GM18951 (cell line): ENCODE results near the gene LRRC47.

Source experiments
- POLR2A ChIP-seq: IDR thresholded peaks from 4 replicates; pipeline ENCODE4 v1.6.1; 2011; ENCODE audit warnings: mild to moderate bottlenecking; ENCODE audit not compliant: insufficient read length, insufficient read depth; ENCODE audit errors: extremely low read depth
- in situ Hi-C: fragments of 300-500 bp; cut with MboI; formaldehyde crosslinking; loops from one replicate; pipeline ENCODE4 v1.12.0; 2022; ENCODE audit warnings: low sequenced_read_pairs, mixed read lengths, inconsistent platforms; ENCODE audit not compliant: unreplicated experiment

Gene LRRC47

GRCh38 chr1:3735688-3736087, 60.6 kb downstream of the LRRC47 start:
- no peak for TF ChIP-seq POLR2A
- in situ Hi-C loops, result no loop called here

- peak; percentile 21 for TF ChIP-seq POLR2A
- in situ Hi-C loops, result no loop called here
Measured at GRCh38 chr1:3735027-3735681, 61.1 kb downstream of the LRRC47 start.

GRCh38 chr1:3734602-3735001, 61.7 kb downstream of the LRRC47 start:
- TF ChIP-seq POLR2A, result peak; percentile 26

GRCh38 chr1:3733883-3734589, 62.3 kb downstream of the LRRC47 start:
- in situ Hi-C loops, result no loop called here

More at GRCh38 chr1:3734602-3735001, 61.7 kb downstream of the LRRC47 start:
- in situ Hi-C loops, result no loop called here

GRCh38 chr1:3733094-3733882, 63.0 kb downstream of the LRRC47 start:
- no peak for TF ChIP-seq POLR2A
- in situ Hi-C loops, result no loop called here

More at GRCh38 chr1:3733883-3734589, 62.3 kb downstream of the LRRC47 start:
- no peak for TF ChIP-seq POLR2A

GRCh38 chr1:3732434-3733093, 63.7 kb downstream of the LRRC47 start:
- in situ Hi-C loops, result no loop called here
- no peak for TF ChIP-seq POLR2A

- TF ChIP-seq POLR2A, result peak; percentile 4
- in situ Hi-C loops, result no loop called here
Measured at GRCh38 chr1:3731583-3732433, 64.5 kb downstream of the LRRC47 start.

- in situ Hi-C loops, result no loop called here
- no peak for TF ChIP-seq POLR2A
Measured at GRCh38 chr1:3730543-3731247, 65.6 kb downstream of the LRRC47 start.

- TF ChIP-seq POLR2A, result no peak
- in situ Hi-C loops, result no loop called here
Measured at GRCh38 chr1:3729594-3730542, 66.4 kb downstream of the LRRC47 start.
